ENCODE data around the gene PRKG1. TPM values are rescaled to one million over a fixed set of nuclear protein-coding genes. Genes with fewer than 3 reads are reported as not detected.
"Not testable (repeated sequence)": the region's sequence is repeated elsewhere in the genome, so short reads cannot be mapped to it uniquely, and the experiment has no call there.

Gene PRKG1
- polyA plus RNA-seq, 1 donor = 12.0 TPM

GRCh38 chr10:51318399-51319172, 244.3 kb downstream of the PRKG1 start:
- H3K27ac ChIP-seq (ENCODE audit: low read length) = no peak overlapping the region
- WGBS (ENCODE audit: insufficient coverage, low lambda C conversion rate) = 100% methylated on average over 1 of the region's 2 CpGs
- DNase-seq = no peak
- H3K36me3 ChIP-seq (ENCODE audit: control insufficient read depth, insufficient read depth, low read length) = no peaks in the 10 kb centered on the region
- H3K4me1 ChIP-seq (ENCODE audit: control insufficient read depth, insufficient read depth, low read length) = peaks cover 5% of the 10 kb centered on the region
- H3K9me3 ChIP-seq (ENCODE audit: control insufficient read depth, low read depth, low read length) = no peaks in the 10 kb centered on the region
- no peak overlapping the region for H3K4me3 ChIP-seq (ENCODE audit: low read length)
- no peaks in the 10 kb centered on the region for H3K27me3 ChIP-seq (ENCODE audit: control insufficient read depth, insufficient read depth, low read length)

GRCh38 chr10:51319173-51319435, 244.8 kb downstream of the PRKG1 start:
- WGBS (ENCODE audit: insufficient coverage, low lambda C conversion rate) = no CpG with 5 or more reads among the region's 1 CpG
- Histone ChIP-seq H3K36me3 (ENCODE audit: control insufficient read depth, insufficient read depth, low read length) (no peaks in the 10 kb centered on the region), H3K27me3 (ENCODE audit: control insufficient read depth, insufficient read depth, low read length) (no peaks in the 10 kb centered on the region), H3K9me3 (ENCODE audit: control insufficient read depth, low read depth, low read length) (no peaks in the 10 kb centered on the region), H3K4me1 (ENCODE audit: control insufficient read depth, insufficient read depth, low read length) (no peaks in the 10 kb centered on the region), H3K27ac (ENCODE audit: low read length) (no peak overlapping the region), H3K4me3 (ENCODE audit: low read length) (no peak overlapping the region)
- DNase-seq = no peak

- H3K4me1 ChIP-seq (ENCODE audit: control insufficient read depth, insufficient read depth, low read length) = no peaks in the 10 kb centered on the region
- 100% methylated on average over 2 of the region's 3 CpGs for WGBS (ENCODE audit: insufficient coverage, low lambda C conversion rate)
- H3K9me3 ChIP-seq (ENCODE audit: control insufficient read depth, low read depth, low read length) = no peaks in the 10 kb centered on the region
- no peak overlapping the region for H3K27ac ChIP-seq (ENCODE audit: low read length)
- no peaks in the 10 kb centered on the region for H3K36me3 ChIP-seq (ENCODE audit: control insufficient read depth, insufficient read depth, low read length)
- no peak for DNase-seq
- H3K4me3 ChIP-seq (ENCODE audit: low read length) = no peak overlapping the region
- no peaks in the 10 kb centered on the region for H3K27me3 ChIP-seq (ENCODE audit: control insufficient read depth, insufficient read depth, low read length)
Observed at GRCh38 chr10:51321300-51321699, 247.0 kb downstream of the PRKG1 start.

- H3K4me1 ChIP-seq (ENCODE audit: control insufficient read depth, insufficient read depth, low read length) = no peaks in the 10 kb centered on the region
- no peaks in the 10 kb centered on the region for H3K36me3 ChIP-seq (ENCODE audit: control insufficient read depth, insufficient read depth, low read length)
- no peak overlapping the region for H3K27ac ChIP-seq (ENCODE audit: low read length)
- no peak overlapping the region for H3K4me3 ChIP-seq (ENCODE audit: low read length)
- no peaks in the 10 kb centered on the region for H3K9me3 ChIP-seq (ENCODE audit: control insufficient read depth, low read depth, low read length)
- no peaks in the 10 kb centered on the region for H3K27me3 ChIP-seq (ENCODE audit: control insufficient read depth, insufficient read depth, low read length)
- no peak for DNase-seq
- WGBS (ENCODE audit: insufficient coverage, low lambda C conversion rate) = 33% methylated on average over 1 of the region's 3 CpGs
Observed at GRCh38 chr10:51321980-51322379, 247.7 kb downstream of the PRKG1 start.

GRCh38 chr10:51325649-51326048, 251.4 kb downstream of the PRKG1 start:
- no peak for DNase-seq
- Histone ChIP-seq H3K4me1 (ENCODE audit: control insufficient read depth, insufficient read depth, low read length) (no peaks in the 10 kb centered on the region), H3K27ac (ENCODE audit: low read length) (no peak overlapping the region), H3K4me3 (ENCODE audit: low read length) (no peak overlapping the region), H3K27me3 (ENCODE audit: control insufficient read depth, insufficient read depth, low read length) (no peaks in the 10 kb centered on the region), H3K36me3 (ENCODE audit: control insufficient read depth, insufficient read depth, low read length) (no peaks in the 10 kb centered on the region), H3K9me3 (ENCODE audit: control insufficient read depth, low read depth, low read length) (no peaks in the 10 kb centered on the region)
- no CpG with 5 or more reads among the region's 2 CpGs for WGBS (ENCODE audit: insufficient coverage, low lambda C conversion rate)

- Histone ChIP-seq H3K4me1 (ENCODE audit: control insufficient read depth, insufficient read depth, low read length) (no peaks in the 10 kb centered on the region), H3K36me3 (ENCODE audit: control insufficient read depth, insufficient read depth, low read length) (no peaks in the 10 kb centered on the region), H3K9me3 (ENCODE audit: control insufficient read depth, low read depth, low read length) (no peaks in the 10 kb centered on the region), H3K4me3 (ENCODE audit: low read length) (no peak overlapping the region), H3K27me3 (ENCODE audit: control insufficient read depth, insufficient read depth, low read length) (no peaks in the 10 kb centered on the region), H3K27ac (ENCODE audit: low read length) (no peak overlapping the region)
- WGBS (ENCODE audit: insufficient coverage, low lambda C conversion rate) = no CpG with 5 or more reads among the region's 1 CpG
- no peak for DNase-seq
Observed at GRCh38 chr10:51326174-51326573, 251.9 kb downstream of the PRKG1 start.

- H3K27me3 ChIP-seq (ENCODE audit: control insufficient read depth, insufficient read depth, low read length) = no peaks in the 10 kb centered on the region
- H3K9me3 ChIP-seq (ENCODE audit: control insufficient read depth, low read depth, low read length) = no peaks in the 10 kb centered on the region
- no peak overlapping the region for H3K4me3 ChIP-seq (ENCODE audit: low read length)
- no peak overlapping the region for H3K27ac ChIP-seq (ENCODE audit: low read length)
- 50% methylated on average over 1 of the region's 1 CpG for WGBS (ENCODE audit: insufficient coverage, low lambda C conversion rate)
- DNase-seq = no peak
- no peaks in the 10 kb centered on the region for H3K36me3 ChIP-seq (ENCODE audit: control insufficient read depth, insufficient read depth, low read length)
- no peaks in the 10 kb centered on the region for H3K4me1 ChIP-seq (ENCODE audit: control insufficient read depth, insufficient read depth, low read length)
Observed at GRCh38 chr10:51327432-51327831, 253.1 kb downstream of the PRKG1 start.

GRCh38 chr10:51340366-51340765, 266.1 kb downstream of the PRKG1 start:
- WGBS (ENCODE audit: insufficient coverage, low lambda C conversion rate) = 100% methylated on average over 1 of the region's 1 CpG

GRCh38 chr10:51340845-51341610, 266.7 kb downstream of the PRKG1 start:
- H3K36me3 ChIP-seq (ENCODE audit: control insufficient read depth, insufficient read depth, low read length) = no peaks in the 10 kb centered on the region
- WGBS (ENCODE audit: insufficient coverage, low lambda C conversion rate) = 67% methylated on average over 2 of the region's 4 CpGs
- no peaks in the 10 kb centered on the region for H3K4me1 ChIP-seq (ENCODE audit: control insufficient read depth, insufficient read depth, low read length)
- H3K27ac ChIP-seq (ENCODE audit: low read length) = no peak overlapping the region
- H3K27me3 ChIP-seq (ENCODE audit: control insufficient read depth, insufficient read depth, low read length) = no peaks in the 10 kb centered on the region
- no peaks in the 10 kb centered on the region for H3K9me3 ChIP-seq (ENCODE audit: control insufficient read depth, low read depth, low read length)
- DNase-seq = no peak
- H3K4me3 ChIP-seq (ENCODE audit: low read length) = no peak overlapping the region

More at GRCh38 chr10:51340366-51340765, 266.1 kb downstream of the PRKG1 start:
- H3K27ac ChIP-seq (ENCODE audit: low read length) = no peak overlapping the region
- no peaks in the 10 kb centered on the region for H3K4me1 ChIP-seq (ENCODE audit: control insufficient read depth, insufficient read depth, low read length)
- no peaks in the 10 kb centered on the region for H3K27me3 ChIP-seq (ENCODE audit: control insufficient read depth, insufficient read depth, low read length)
- H3K4me3 ChIP-seq (ENCODE audit: low read length) = no peak overlapping the region
- no peak for DNase-seq
- no peaks in the 10 kb centered on the region for H3K9me3 ChIP-seq (ENCODE audit: control insufficient read depth, low read depth, low read length)
- no peaks in the 10 kb centered on the region for H3K36me3 ChIP-seq (ENCODE audit: control insufficient read depth, insufficient read depth, low read length)

- DNase-seq; H3K27me3 ChIP-seq (ENCODE audit: control insufficient read depth, insufficient read depth, low read length); H3K4me1 ChIP-seq (ENCODE audit: control insufficient read depth, insufficient read depth, low read length); H3K36me3 ChIP-seq (ENCODE audit: control insufficient read depth, insufficient read depth, low read length); H3K27ac ChIP-seq (ENCODE audit: low read length); H3K4me3 ChIP-seq (ENCODE audit: low read length); H3K9me3 ChIP-seq (ENCODE audit: control insufficient read depth, low read depth, low read length): not testable (repeated sequence)
- 83% methylated on average over 1 of the region's 3 CpGs for WGBS (ENCODE audit: insufficient coverage, low lambda C conversion rate)
Observed at GRCh38 chr10:51341745-51342144, 267.5 kb downstream of the PRKG1 start.

- H3K9me3 ChIP-seq (ENCODE audit: control insufficient read depth, low read depth, low read length) = no peaks in the 10 kb centered on the region
- DNase-seq = no peak
- WGBS (ENCODE audit: insufficient coverage, low lambda C conversion rate) = 100% methylated on average over 1 of the region's 1 CpG
- no peaks in the 10 kb centered on the region for H3K27me3 ChIP-seq (ENCODE audit: control insufficient read depth, insufficient read depth, low read length)
- H3K36me3 ChIP-seq (ENCODE audit: control insufficient read depth, insufficient read depth, low read length) = no peaks in the 10 kb centered on the region
- no peak overlapping the region for H3K27ac ChIP-seq (ENCODE audit: low read length)
- no peaks in the 10 kb centered on the region for H3K4me1 ChIP-seq (ENCODE audit: control insufficient read depth, insufficient read depth, low read length)
- no peak overlapping the region for H3K4me3 ChIP-seq (ENCODE audit: low read length)
Observed at GRCh38 chr10:51342381-51342780, 268.1 kb downstream of the PRKG1 start.

Measured in large intestine (tissue), 3 donors.